ENCODE results near the gene TYMP.

- TF ChIP-seq, protein P1, sequence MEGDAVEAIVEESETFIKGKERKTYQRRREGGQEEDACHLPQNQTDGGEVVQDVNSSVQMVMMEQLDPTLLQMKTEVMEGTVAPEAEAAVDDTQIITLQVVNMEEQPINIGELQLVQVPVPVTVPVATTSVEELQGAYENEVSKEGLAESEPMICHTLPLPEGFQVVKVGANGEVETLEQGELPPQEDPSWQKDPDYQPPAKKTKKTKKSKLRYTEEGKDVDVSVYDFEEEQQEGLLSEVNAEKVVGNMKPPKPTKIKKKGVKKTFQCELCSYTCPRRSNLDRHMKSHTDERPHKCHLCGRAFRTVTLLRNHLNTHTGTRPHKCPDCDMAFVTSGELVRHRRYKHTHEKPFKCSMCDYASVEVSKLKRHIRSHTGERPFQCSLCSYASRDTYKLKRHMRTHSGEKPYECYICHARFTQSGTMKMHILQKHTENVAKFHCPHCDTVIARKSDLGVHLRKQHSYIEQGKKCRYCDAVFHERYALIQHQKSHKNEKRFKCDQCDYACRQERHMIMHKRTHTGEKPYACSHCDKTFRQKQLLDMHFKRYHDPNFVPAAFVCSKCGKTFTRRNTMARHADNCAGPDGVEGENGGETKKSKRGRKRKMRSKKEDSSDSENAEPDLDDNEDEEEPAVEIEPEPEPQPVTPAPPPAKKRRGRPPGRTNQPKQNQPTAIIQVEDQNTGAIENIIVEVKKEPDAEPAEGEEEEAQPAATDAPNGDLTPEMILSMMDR (IDR thresholded peaks at IDR 0.05) = no peak
- no peak for TF ChIP-seq POLR2A (IDR thresholded peaks at IDR 0.05)
Measured at GRCh38 chr22:50556703-50557102, 26.9 kb upstream of the TYMP start.
